Nephron (organoid): ENCODE data around the gene PPOX.
A peak's percentile ranks its signal among the peaks of the same experiment; 100 is the strongest.

Experiments
- H3K27ac Mint-ChIP-seq, 3 experiments: 2 replicates each; pipeline ENCODE4 v1.8.0; 2020; ENCODE audit warnings: mixed read lengths in 3 of 3, mild to moderate bottlenecking in 2 of 3, moderate library complexity in 1 of 3
- H3K27me3 Mint-ChIP-seq: 2 replicates; pipeline ENCODE4 v1.8.0; 2021; ENCODE audit warnings: low read depth, mild to moderate bottlenecking, moderate library complexity, mixed read lengths
- H3K36me3 Mint-ChIP-seq: 2 replicates; pipeline ENCODE4 v1.8.0; 2020; ENCODE audit warnings: low read depth, mixed read lengths
- H3K4me1 Mint-ChIP-seq: 2 replicates; pipeline ENCODE4 v1.8.0; 2020; ENCODE audit warnings: mixed read lengths
- H3K4me3 Mint-ChIP-seq, 3 experiments: 2 replicates each; pipeline ENCODE4 v1.8.0; 2020; ENCODE audit warnings: mild to moderate bottlenecking in 3 of 3, mixed read lengths in 3 of 3, moderate library complexity in 2 of 3
- H3K9me3 Mint-ChIP-seq: 2 replicates; pipeline ENCODE4 v1.8.0; 2020; ENCODE audit warnings: mixed read lengths
- CTCF ChIP-seq, 3 experiments: fragments of 200-600 bp; sonication (generic); IDR thresholded peaks; one replicate each; pipeline ENCODE4 v1.5.0; 2021; ENCODE audit warnings: antibody characterized with exemption in 3 of 3; ENCODE audit not compliant: unreplicated experiment in 3 of 3

PPOX gene

GRCh38 chr1:161179698-161180097 lies 13.5 kb downstream of the PPOX start:
- H3K9me3 Mint-ChIP-seq, result no peaks in the 10 kb centered on the region
- peaks cover 30% of the 10 kb centered on the region for H3K4me1 Mint-ChIP-seq
- no peak overlapping the region for H3K27ac Mint-ChIP-seq
- no peak for TF ChIP-seq CTCF (IDR thresholded peaks at IDR 0.05; ENCODE audit: unreplicated experiment in 3 of 3)
- peaks cover 9% of the 10 kb centered on the region for H3K36me3 Mint-ChIP-seq
- peak overlapping the region; percentile 42 to 78 (median 64) for H3K4me3 Mint-ChIP-seq
- H3K27me3 Mint-ChIP-seq, result no peaks in the 10 kb centered on the region

- Mint-ChIP-seq H3K36me3 (peaks cover 4% of the 10 kb centered on the region), H3K9me3 (no peaks in the 10 kb centered on the region), H3K27me3 (no peaks in the 10 kb centered on the region), H3K4me1 (peaks cover 30% of the 10 kb centered on the region), H3K27ac (no peak overlapping the region), H3K4me3 (no peak overlapping the region)
- peak in 1 of 3 experiments; percentile 14 for TF ChIP-seq CTCF (IDR thresholded peaks at IDR 0.05; ENCODE audit: unreplicated experiment in 3 of 3)
Measured at GRCh38 chr1:161180639-161181038, 14.4 kb downstream of the PPOX start.

GRCh38 chr1:161182214-161182613 lies 16.0 kb downstream of the PPOX start:
- Mint-ChIP-seq H3K27me3 (no peaks in the 10 kb centered on the region), H3K4me1 (peaks cover 22% of the 10 kb centered on the region), H3K36me3 (no peaks in the 10 kb centered on the region), H3K4me3 (no peak overlapping the region), H3K9me3 (no peaks in the 10 kb centered on the region), H3K27ac (no peak overlapping the region)
- TF ChIP-seq CTCF (IDR thresholded peaks at IDR 0.05; ENCODE audit: unreplicated experiment in 3 of 3), result no peak

GRCh38 chr1:161185282-161185682 lies 19.1 kb downstream of the PPOX start:
- H3K9me3 Mint-ChIP-seq, result no peaks in the 10 kb centered on the region
- peak overlapping the region; percentile 7 to 65 (median 10) for H3K27ac Mint-ChIP-seq
- TF ChIP-seq CTCF (IDR thresholded peaks at IDR 0.05; ENCODE audit: unreplicated experiment in 3 of 3), result no peak
- H3K27me3 Mint-ChIP-seq, result no peaks in the 10 kb centered on the region
- H3K4me1 Mint-ChIP-seq, result peaks cover 11% of the 10 kb centered on the region
- H3K36me3 Mint-ChIP-seq, result no peaks in the 10 kb centered on the region
- no peak overlapping the region for H3K4me3 Mint-ChIP-seq

- H3K27me3 Mint-ChIP-seq, result no peaks in the 10 kb centered on the region
- no peaks in the 10 kb centered on the region for H3K9me3 Mint-ChIP-seq
- H3K36me3 Mint-ChIP-seq, result no peaks in the 10 kb centered on the region
- no peak overlapping the region for H3K4me3 Mint-ChIP-seq
- no peak for TF ChIP-seq CTCF (IDR thresholded peaks at IDR 0.05; ENCODE audit: unreplicated experiment in 3 of 3)
- peak overlapping the region; percentile 7 to 65 (median 10) for H3K27ac Mint-ChIP-seq
- peaks cover 11% of the 10 kb centered on the region for H3K4me1 Mint-ChIP-seq
Measured at GRCh38 chr1:161185732-161186311, 19.6 kb downstream of the PPOX start.

GRCh38 chr1:161187311-161187710 lies 21.1 kb downstream of the PPOX start:
- no peak for TF ChIP-seq CTCF (IDR thresholded peaks at IDR 0.05; ENCODE audit: unreplicated experiment in 3 of 3)
- H3K4me3 Mint-ChIP-seq, result no peak overlapping the region
- no peaks in the 10 kb centered on the region for H3K36me3 Mint-ChIP-seq
- H3K4me1 Mint-ChIP-seq, result peaks cover 11% of the 10 kb centered on the region
- H3K27me3 Mint-ChIP-seq, result no peaks in the 10 kb centered on the region
- H3K9me3 Mint-ChIP-seq, result no peaks in the 10 kb centered on the region
- no peak overlapping the region for H3K27ac Mint-ChIP-seq
